Left ventricle myocardium inferior (tissue), 1 donor: ENCODE results near the gene STX16. TPM values are rescaled to one million over a fixed set of nuclear protein-coding genes. Genes with fewer than 3 reads are reported as not detected.
A peak's percentile ranks its signal among the peaks of the same experiment; 100 is the strongest.

Experiments used
- DNase-seq: peaks from one replicate; pipeline ENCODE4 v3.0.0-alpha.2; 2020
- H3K27ac ChIP-seq: fragments of 200-600 bp; replicated peaks from 2 replicates; pipeline ENCODE4 v1.8.0; 2021
- H3K27me3 ChIP-seq: fragments of 200-600 bp; 2 replicates; pipeline ENCODE4 v1.8.0; 2021; ENCODE audit warnings: low read depth
- H3K36me3 ChIP-seq: fragments of 200-600 bp; 2 replicates; pipeline ENCODE4 v1.8.0; 2021
- H3K4me1 ChIP-seq: fragments of 200-600 bp; 2 replicates; pipeline ENCODE4 v1.8.0; 2021
- H3K4me3 ChIP-seq: fragments of 200-600 bp; 2 replicates; pipeline ENCODE4 v1.8.0; 2021; ENCODE audit warnings: mild to moderate bottlenecking, moderate library complexity
- H3K9me3 ChIP-seq: fragments of 200-600 bp; replicated peaks from 2 replicates; pipeline ENCODE4 v1.8.0; 2021
- intact Hi-C: fragments of 100-400 bp; cut with micrococcal nuclease; formaldehyde crosslinking; loops from one replicate; pipeline ENCODE4 v1.11.0; 2022
- total RNA-seq: library from RNA; stranded (reverse); fragmentation: NEBNext Ultra II Directional; extraction: Animal tissue kit (Norgen Biotek cat#: 25700); gene quantifications from one replicate; pipeline ENCODE4 v1.2.1, GENCODE V29; 2021
- TF ChIP-seq, protein P1 (sequence below): fragments of 200-600 bp; IDR thresholded peaks from 2 replicates; pipeline ENCODE4 v1.8.0; 2021; ENCODE audit warnings: antibody characterized with exemption, mild to moderate bottlenecking, borderline replicate concordance
- donor health status: DM: no; HTN: yes; CAD: no; lungs with severe emphysema.

STX16 gene
- total RNA-seq, 1 donor from 2014 or later, result 28.0 TPM

DNA sequence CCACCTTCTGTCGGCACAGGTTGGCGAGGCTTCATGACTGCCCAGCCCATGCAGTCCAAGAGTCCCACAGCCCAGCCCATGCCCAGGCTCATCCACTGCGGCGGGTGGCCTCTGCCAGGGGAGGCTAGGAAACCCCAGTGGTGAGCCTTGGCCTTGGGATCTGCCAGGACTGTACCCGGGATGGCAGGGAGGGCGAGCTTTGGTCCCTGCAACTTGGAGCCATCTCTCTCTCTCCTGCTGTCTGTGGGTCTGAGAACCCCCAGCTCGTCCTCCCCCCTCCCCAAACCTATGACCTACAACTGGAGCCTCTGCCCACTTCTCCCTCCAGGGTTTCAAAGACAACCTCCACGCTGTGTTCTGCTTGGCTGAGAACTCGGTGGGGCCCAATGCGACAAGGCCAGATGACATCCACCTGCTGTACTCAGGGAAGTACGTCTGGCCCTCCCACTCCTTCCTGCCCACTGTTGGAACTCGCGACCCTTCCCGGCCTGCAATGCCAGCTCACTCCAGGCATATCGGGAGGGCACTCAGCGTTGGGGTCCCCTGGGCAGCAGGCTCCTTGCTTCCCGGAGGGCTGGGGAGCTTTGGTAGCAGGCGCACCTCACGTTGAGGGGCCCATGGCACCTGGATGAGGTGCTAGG lies 61.2 kb downstream of the STX16 start:
- DNase-seq, result no peak
- H3K9me3 ChIP-seq, result no peaks in the 10 kb centered on the region
- TF ChIP-seq, protein P1, sequence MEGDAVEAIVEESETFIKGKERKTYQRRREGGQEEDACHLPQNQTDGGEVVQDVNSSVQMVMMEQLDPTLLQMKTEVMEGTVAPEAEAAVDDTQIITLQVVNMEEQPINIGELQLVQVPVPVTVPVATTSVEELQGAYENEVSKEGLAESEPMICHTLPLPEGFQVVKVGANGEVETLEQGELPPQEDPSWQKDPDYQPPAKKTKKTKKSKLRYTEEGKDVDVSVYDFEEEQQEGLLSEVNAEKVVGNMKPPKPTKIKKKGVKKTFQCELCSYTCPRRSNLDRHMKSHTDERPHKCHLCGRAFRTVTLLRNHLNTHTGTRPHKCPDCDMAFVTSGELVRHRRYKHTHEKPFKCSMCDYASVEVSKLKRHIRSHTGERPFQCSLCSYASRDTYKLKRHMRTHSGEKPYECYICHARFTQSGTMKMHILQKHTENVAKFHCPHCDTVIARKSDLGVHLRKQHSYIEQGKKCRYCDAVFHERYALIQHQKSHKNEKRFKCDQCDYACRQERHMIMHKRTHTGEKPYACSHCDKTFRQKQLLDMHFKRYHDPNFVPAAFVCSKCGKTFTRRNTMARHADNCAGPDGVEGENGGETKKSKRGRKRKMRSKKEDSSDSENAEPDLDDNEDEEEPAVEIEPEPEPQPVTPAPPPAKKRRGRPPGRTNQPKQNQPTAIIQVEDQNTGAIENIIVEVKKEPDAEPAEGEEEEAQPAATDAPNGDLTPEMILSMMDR, result no peak
- H3K4me1 ChIP-seq, result no peaks in the 10 kb centered on the region
- peaks cover 22% of the 10 kb centered on the region for H3K36me3 ChIP-seq
- intact Hi-C loops, result no loop called here
- H3K27ac ChIP-seq, result no peak overlapping the region
- no peaks in the 10 kb centered on the region for H3K27me3 ChIP-seq
- H3K4me3 ChIP-seq, result no peak overlapping the region

- no peak overlapping the region for H3K27ac ChIP-seq
- no peaks in the 10 kb centered on the region for H3K4me1 ChIP-seq
- intact Hi-C loops, result no loop called here
- no peak overlapping the region for H3K4me3 ChIP-seq
- TF ChIP-seq, protein P1, result no peak
- DNase-seq, result peak; percentile 6
- no peaks in the 10 kb centered on the region for H3K27me3 ChIP-seq
- peaks cover 16% of the 10 kb centered on the region for H3K36me3 ChIP-seq
- H3K9me3 ChIP-seq, result no peaks in the 10 kb centered on the region
These were observed 62.0 kb downstream of the STX16 start for GRCh38 chr20:58712806-58713731.

DNA sequence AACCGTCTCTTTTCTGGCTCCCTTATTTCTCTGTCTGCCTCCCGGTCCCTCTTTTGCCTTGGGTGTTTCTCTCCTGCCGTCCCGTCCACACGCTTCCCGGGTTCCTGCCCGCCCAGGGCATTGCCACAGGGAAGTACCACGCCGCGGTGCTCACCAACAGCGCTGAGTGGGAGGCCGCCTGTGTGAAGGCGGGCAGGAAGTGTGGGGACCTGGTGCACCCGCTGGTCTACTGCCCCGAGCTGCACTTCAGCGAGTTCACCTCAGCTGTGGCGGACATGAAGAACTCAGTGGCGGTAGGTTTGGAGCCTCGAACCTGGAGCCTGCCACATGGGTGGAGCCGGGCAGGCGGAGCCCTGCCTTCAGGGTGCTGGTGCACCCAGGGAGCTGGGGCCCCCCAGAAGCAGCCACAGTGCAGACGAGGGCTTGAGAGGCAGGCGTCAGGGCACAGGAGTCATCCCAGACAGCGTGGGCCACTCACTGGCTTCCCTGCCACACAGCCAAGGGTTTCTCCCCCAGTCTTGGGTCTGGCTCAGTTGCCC lies 62.8 kb downstream of the STX16 start:
- no peaks in the 10 kb centered on the region for H3K27me3 ChIP-seq
- peak; percentile 7 for DNase-seq
- H3K27ac ChIP-seq, result no peak overlapping the region
- peaks cover 8% of the 10 kb centered on the region for H3K36me3 ChIP-seq
- H3K4me1 ChIP-seq, result no peaks in the 10 kb centered on the region
- no peaks in the 10 kb centered on the region for H3K9me3 ChIP-seq
- no peak overlapping the region for H3K4me3 ChIP-seq
- TF ChIP-seq, protein P1, result no peak
- intact Hi-C loops, result no loop called here

DNA sequence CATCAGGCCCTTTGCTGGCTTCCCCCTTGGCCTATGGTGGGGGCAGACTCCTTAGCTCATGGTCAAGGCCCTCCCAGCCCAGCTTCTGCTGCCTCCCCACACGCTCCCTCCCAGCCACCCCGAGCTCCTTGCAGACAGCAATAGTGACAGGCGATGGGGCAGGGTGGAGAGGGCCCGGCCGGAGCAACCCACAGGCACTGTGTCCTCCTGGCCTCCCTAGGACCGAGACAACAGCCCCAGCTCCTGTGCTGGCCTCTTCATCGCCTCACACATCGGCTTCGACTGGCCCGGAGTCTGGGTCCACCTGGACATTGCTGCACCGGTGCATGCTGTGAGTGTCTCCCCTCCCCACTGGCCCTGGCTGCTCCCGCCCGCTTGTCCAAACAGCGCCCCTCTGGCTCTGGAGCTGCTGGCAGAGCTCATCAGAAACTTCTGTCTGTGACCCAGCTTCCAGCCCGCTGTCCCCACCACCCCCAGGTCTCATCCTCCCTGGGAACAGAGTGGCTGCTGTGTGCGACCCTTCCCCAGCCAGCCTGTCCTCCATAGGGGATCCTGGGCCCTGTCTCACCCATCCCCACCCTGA lies 63.3 kb downstream of the STX16 start:
- no peak overlapping the region for H3K4me3 ChIP-seq
- TF ChIP-seq, protein P1, result no peak
- no peak overlapping the region for H3K27ac ChIP-seq
- intact Hi-C loops, result no loop called here
- peaks cover 2% of the 10 kb centered on the region for H3K36me3 ChIP-seq
- DNase-seq, result peak; percentile 8
- H3K4me1 ChIP-seq, result no peaks in the 10 kb centered on the region
- no peaks in the 10 kb centered on the region for H3K9me3 ChIP-seq
- H3K27me3 ChIP-seq, result no peaks in the 10 kb centered on the region

GRCh38 chr20:58714923-58715351 lies 63.9 kb downstream of the STX16 start:
- H3K4me3 ChIP-seq, result no peak overlapping the region
- TF ChIP-seq, protein P1, result no peak
- peaks cover 1% of the 10 kb centered on the region for H3K27me3 ChIP-seq
- no peaks in the 10 kb centered on the region for H3K4me1 ChIP-seq
- H3K36me3 ChIP-seq, result no peaks in the 10 kb centered on the region
- DNase-seq, result peak; percentile 6
- intact Hi-C loops, result no loop called here
- no peak overlapping the region for H3K27ac ChIP-seq
- no peaks in the 10 kb centered on the region for H3K9me3 ChIP-seq
